ENCODE measurements around the gene SETBP1. TPM values are rescaled to one million over a fixed set of nuclear protein-coding genes. Genes with fewer than 3 reads are reported as not detected.

Gene SETBP1
- total RNA-seq, 1 donor from 2014 or later = 72.8 TPM

DNA sequence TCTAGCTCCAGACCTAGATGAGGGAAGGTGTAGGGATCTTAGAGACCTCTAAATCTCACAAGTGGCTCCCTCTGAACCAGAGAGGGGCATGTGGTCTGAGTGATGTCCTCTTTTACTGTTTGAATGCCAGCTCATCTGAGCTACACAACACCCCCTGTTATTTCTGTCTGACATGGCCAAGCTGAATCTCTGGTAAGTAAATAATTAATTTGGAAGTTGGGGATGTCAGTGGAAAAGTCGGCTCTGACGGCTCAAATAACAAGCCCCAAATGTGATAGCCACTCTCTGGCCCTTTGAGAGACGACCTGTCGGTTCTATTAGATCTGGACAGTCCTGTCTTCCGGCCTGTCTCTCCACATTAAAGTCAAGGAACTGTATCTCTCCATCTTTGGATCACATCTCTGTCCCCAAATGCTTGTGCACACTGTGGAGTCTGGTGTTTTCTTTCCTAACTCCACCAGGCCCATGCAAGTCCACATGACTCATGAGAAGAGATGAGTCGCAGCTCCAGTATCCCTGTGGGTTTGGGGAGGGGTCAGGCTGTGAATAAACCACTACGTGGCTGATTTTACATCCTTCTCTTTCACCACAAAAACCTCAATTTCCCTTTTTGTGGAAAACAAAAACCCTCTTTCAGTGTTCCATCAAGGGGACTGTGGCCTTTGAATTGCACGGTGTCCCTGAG is 52.5 kb downstream of the SETBP1 start:
- H3K27me3 Mint-ChIP-seq = no peaks in the 10 kb centered on the region
- ATAC-seq (ENCODE audit: low read depth) = no peak
- H3K4me1 Mint-ChIP-seq = peaks cover 95% of the 10 kb centered on the region
- no peak for DNase-seq
- ChIA-PET CTCF (no interaction called here), POLR2A (interaction anchor here (0.6 to 13.2 kb wide), 9 partner anchors 13 to 53 kb away, joined by 3 to 111 read pairs (median 5); partner anchors contain the start of gene SETBP1)
- peaks cover 32% of the 10 kb centered on the region for H3K36me3 Mint-ChIP-seq (ENCODE audit: low read depth)
- peak overlapping the region; percentile 24 for H3K4me3 Mint-ChIP-seq
- TF ChIP-seq CTCF (IDR thresholded peaks at IDR 0.05) = no peak
- intact Hi-C loops (cut with micrococcal nuclease) = loop anchor here (5.0 kb wide), 1 partner anchor 109 kb away; no protein-coding TSS in a partner anchor
- H3K9me3 Mint-ChIP-seq = no peaks in the 10 kb centered on the region
- H3K27ac Mint-ChIP-seq = peak overlapping the region; percentile 20

DNA sequence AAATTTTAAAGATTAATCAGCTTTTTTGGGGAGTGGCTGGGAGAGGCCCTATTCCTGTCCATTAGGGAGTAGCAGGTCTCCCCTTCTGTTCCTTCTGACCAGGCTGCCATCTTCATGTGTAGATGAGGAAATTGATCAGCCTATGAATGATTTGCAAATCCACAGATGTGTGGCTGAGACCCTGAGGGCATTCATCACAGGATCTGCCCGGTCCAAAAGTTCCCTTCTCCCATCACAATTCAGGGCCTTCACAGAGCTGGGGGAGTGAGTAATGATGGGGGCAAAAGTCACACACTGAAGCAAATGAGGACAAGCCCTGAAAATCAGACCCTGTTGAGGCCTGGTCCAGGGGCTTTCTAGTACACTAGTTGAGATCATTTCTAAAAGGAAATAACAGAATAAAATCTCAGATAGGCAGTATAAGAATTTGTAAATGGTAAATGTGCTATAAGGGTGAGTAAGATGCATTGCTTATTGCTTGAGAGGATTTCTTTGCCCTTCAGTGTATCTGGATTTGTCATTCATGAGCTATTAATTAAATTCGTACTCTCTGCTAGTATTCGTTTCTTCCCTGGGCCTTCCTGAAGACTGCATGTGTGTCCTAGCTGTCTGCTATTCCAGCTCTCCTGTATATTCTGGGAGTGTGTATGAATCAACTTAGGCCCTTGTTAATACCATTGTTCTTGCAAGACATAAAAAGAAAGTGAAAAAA is 53.2 kb downstream of the SETBP1 start:
- ChIA-PET POLR2A (interaction anchor here (0.5 to 1.9 kb wide), 6 partner anchors 13 to 53 kb away, joined by 3 to 8 read pairs (median 5); partner anchors contain the start of gene SETBP1), CTCF (no interaction called here)
- Mint-ChIP-seq H3K27me3 (no peaks in the 10 kb centered on the region), H3K27ac (peak overlapping the region; percentile 64), H3K9me3 (no peaks in the 10 kb centered on the region), H3K4me1 (peaks cover 89% of the 10 kb centered on the region), H3K4me3 (no peak overlapping the region), H3K36me3 (ENCODE audit: low read depth) (peaks cover 34% of the 10 kb centered on the region)
- ATAC-seq (ENCODE audit: low read depth) (no peak), DNase-seq (no peak)
- intact Hi-C loops (cut with micrococcal nuclease) = loop anchor here (5.0 kb wide), 1 partner anchor 108 kb away; no protein-coding TSS in a partner anchor
- TF ChIP-seq CTCF (IDR thresholded peaks at IDR 0.05) = no peak

GRCh38 chr18:44735096-44735495 is 54.4 kb downstream of the SETBP1 start:
- no peaks in the 10 kb centered on the region for H3K9me3 Mint-ChIP-seq
- no peak overlapping the region for H3K4me3 Mint-ChIP-seq
- TF ChIP-seq CTCF (IDR thresholded peaks at IDR 0.05) = no peak
- peaks cover 43% of the 10 kb centered on the region for H3K36me3 Mint-ChIP-seq (ENCODE audit: low read depth)
- ChIA-PET POLR2A (interaction anchor here (1.1 kb wide), 1 partner anchor 56 kb away, joined by 4 read pairs; no protein-coding TSS in a partner anchor), CTCF (no interaction called here)
- H3K4me1 Mint-ChIP-seq = peaks cover 80% of the 10 kb centered on the region
- no peaks in the 10 kb centered on the region for H3K27me3 Mint-ChIP-seq
- DNase-seq (no peak), ATAC-seq (ENCODE audit: low read depth) (no peak)
- intact Hi-C loops (cut with micrococcal nuclease) = loop anchor here (1.0 kb wide), 1 partner anchor 8 kb away; no protein-coding TSS in a partner anchor
- H3K27ac Mint-ChIP-seq = no peak overlapping the region

- ChIA-PET POLR2A (interaction anchor here (1.3 to 1.4 kb wide), 2 partner anchors 11 to 22 kb away, joined by 4 to 6 read pairs; no protein-coding TSS in a partner anchor), CTCF (no interaction called here)
- no peak for TF ChIP-seq CTCF (IDR thresholded peaks at IDR 0.05)
- Mint-ChIP-seq H3K36me3 (ENCODE audit: low read depth) (peaks cover 53% of the 10 kb centered on the region), H3K9me3 (no peaks in the 10 kb centered on the region), H3K4me3 (no peak overlapping the region), H3K4me1 (peaks cover 76% of the 10 kb centered on the region), H3K27me3 (no peaks in the 10 kb centered on the region), H3K27ac (no peak overlapping the region)
- DNase-seq (no peak), ATAC-seq (ENCODE audit: low read depth) (no peak)
- intact Hi-C loops (cut with micrococcal nuclease) = no loop called here
These were observed 56.1 kb downstream of the SETBP1 start for GRCh38 chr18:44736664-44737380.
